ENCODE data around the gene OVAAL. TPM values are rescaled to one million over a fixed set of nuclear protein-coding genes. Genes with fewer than 3 reads are reported as not detected.
"Not testable (repeated sequence)": the region's sequence is repeated elsewhere in the genome, so short reads cannot be mapped to it uniquely, and the experiment has no call there.

The OVAAL gene
- total RNA-seq, 2 experiments from 2014 or later = not detected

GRCh38 chr1:180550241-180550640, 8.5 kb upstream of the OVAAL start:
- no TSS peak for BruUV-seq (replicated peaks)
- no peaks in the 10 kb centered on the region for H3K9me3 ChIP-seq (ENCODE audit: low read length)
- ChIA-PET POLR2A (interaction anchor here (0.6 to 1.0 kb wide), 5 partner anchors 13 to 466 kb away, joined by 3 to 4 read pairs (median 3); no protein-coding TSS in a partner anchor), CTCF (ENCODE audit: unreplicated experiment) (no interaction called here)
- TF ChIP-seq EZH2phosphoT487 (IDR thresholded peaks at IDR 0.05; ENCODE audit: borderline replicate concordance, low read depth, low read length) (no peak), CTCF (conservative IDR thresholded peaks at IDR 0.05; ENCODE audit: low read length) (no peak)
- no peak overlapping the region for H2AFZ ChIP-seq (ENCODE audit: low read length)
- no peaks in the 10 kb centered on the region for H3K36me3 ChIP-seq (ENCODE audit: insufficient read depth, low read length)
- H3K4me3 ChIP-seq (ENCODE audit: low read depth, low read length, poor library complexity, severe bottlenecking) = no peak overlapping the region
- no peaks in the 10 kb centered on the region for H4K20me1 ChIP-seq (ENCODE audit: insufficient read depth, low read length)
- no peak for DNase-seq (ENCODE audit: low spot score)
- intact Hi-C loops (cut with micrococcal nuclease; ENCODE audit: unreplicated experiment) = no loop called here
- H3K4me1 ChIP-seq (ENCODE audit: insufficient read depth, low read length, poor library complexity, severe bottlenecking) = no peaks in the 10 kb centered on the region
- H3K79me2 ChIP-seq (ENCODE audit: insufficient read depth, low read depth, low read length) = no peaks in the 10 kb centered on the region
- no peaks in the 10 kb centered on the region for H3K9me2 ChIP-seq (ENCODE audit: insufficient read depth, low read length)
- no peak overlapping the region for H3K27ac ChIP-seq (ENCODE audit: low read depth, low read length, poor library complexity, severe bottlenecking)
- no peak overlapping the region for H3K4me2 ChIP-seq (ENCODE audit: low read length)

GRCh38 chr1:180551997-180552396, 6.8 kb upstream of the OVAAL start:
- H3K4me2 ChIP-seq (ENCODE audit: low read length) = no peak overlapping the region
- BruUV-seq (replicated peaks) = no TSS peak
- POLR2A ChIA-PET = no interaction called here

GRCh38 chr1:180553046-180553445, 5.7 kb upstream of the OVAAL start:
- H3K4me3 ChIP-seq (ENCODE audit: low read depth, low read length, poor library complexity, severe bottlenecking); H3K4me1 ChIP-seq (ENCODE audit: insufficient read depth, low read length, poor library complexity, severe bottlenecking); H3K79me2 ChIP-seq (ENCODE audit: insufficient read depth, low read depth, low read length); H4K20me1 ChIP-seq (ENCODE audit: insufficient read depth, low read length); intact Hi-C loops (cut with micrococcal nuclease; ENCODE audit: unreplicated experiment); H3K27ac ChIP-seq (ENCODE audit: low read depth, low read length, poor library complexity, severe bottlenecking); BruUV-seq (replicated peaks); H3K9me3 ChIP-seq (ENCODE audit: low read length); H3K4me2 ChIP-seq (ENCODE audit: low read length); H2AFZ ChIP-seq (ENCODE audit: low read length); H3K36me3 ChIP-seq (ENCODE audit: insufficient read depth, low read length); DNase-seq (ENCODE audit: low spot score); CTCF ChIA-PET (ENCODE audit: unreplicated experiment); H3K9me2 ChIP-seq (ENCODE audit: insufficient read depth, low read length): not testable (repeated sequence)
- POLR2A ChIA-PET = interaction anchor here (0.6 to 0.8 kb wide), 2 partner anchors 9 to 24 kb away, joined by 3 to 4 read pairs; no protein-coding TSS in a partner anchor

More at GRCh38 chr1:180551997-180552396, 6.8 kb upstream of the OVAAL start:
- DNase-seq (ENCODE audit: low spot score) = no peak
- Histone ChIP-seq H3K36me3 (ENCODE audit: insufficient read depth, low read length) (no peaks in the 10 kb centered on the region), H4K20me1 (ENCODE audit: insufficient read depth, low read length) (no peaks in the 10 kb centered on the region), H3K9me2 (ENCODE audit: insufficient read depth, low read length) (no peaks in the 10 kb centered on the region), H3K4me1 (ENCODE audit: insufficient read depth, low read length, poor library complexity, severe bottlenecking) (no peaks in the 10 kb centered on the region), H3K79me2 (ENCODE audit: insufficient read depth, low read depth, low read length) (no peaks in the 10 kb centered on the region), H3K4me3 (ENCODE audit: low read depth, low read length, poor library complexity, severe bottlenecking) (no peak overlapping the region), H3K27ac (ENCODE audit: low read depth, low read length, poor library complexity, severe bottlenecking) (no peak overlapping the region), H3K9me3 (ENCODE audit: low read length) (no peaks in the 10 kb centered on the region), H2AFZ (ENCODE audit: low read length) (no peak overlapping the region)
- TF ChIP-seq EZH2phosphoT487 (IDR thresholded peaks at IDR 0.05; ENCODE audit: borderline replicate concordance, low read depth, low read length) (no peak), CTCF (conservative IDR thresholded peaks at IDR 0.05; ENCODE audit: low read length) (no peak)
- intact Hi-C loops (cut with micrococcal nuclease; ENCODE audit: unreplicated experiment) = no loop called here
- CTCF ChIA-PET (ENCODE audit: unreplicated experiment) = no interaction called here

Data from OCI-LY7 (cell line).